Heart left ventricle (tissue), 16 donors: ENCODE data around the gene PER2. TPM values are rescaled to one million over a fixed set of nuclear protein-coding genes. Genes with fewer than 3 reads are reported as not detected.

ENCODE experiments used
- ATAC-seq, 4 donors: fragments of 200-7000 bp; cut with Tn5 transposase; one replicate each; pipeline ENCODE4 v1.9.1; 2020 to 2022; ENCODE audit warnings: moderate library complexity in 4 of 4, mild to moderate bottlenecking in 3 of 4, moderate number of reproducible peaks in 1 of 4
- DNase-seq, 5 donors: peaks; one replicate each; pipeline ENCODE4 v3.0.0-alpha.2; 2020
- H3K27ac ChIP-seq, 12 donors: fragments of 200-600 bp; sonication (generic) in 4 of 12; one replicate each; pipeline versions ENCODE4 v1.5.0 to v1.8.0; 2016 to 2022; ENCODE audit warnings: mild to moderate bottlenecking in 2 of 12
- H3K27me3 ChIP-seq, 9 donors: fragments of 200-600 bp; sonication (generic) in 2 of 9; one replicate each; pipeline versions ENCODE4 v1.5.1 to v1.8.0; 2016 to 2022; ENCODE audit warnings: mild to moderate bottlenecking in 3 of 9
- H3K36me3 ChIP-seq, 9 donors: fragments of 200-600 bp; sonication (generic) in 2 of 9; one replicate each; pipeline versions ENCODE4 v1.5.0 to v1.8.0; 2018 to 2022; ENCODE audit warnings: mild to moderate bottlenecking in 2 of 9
- H3K4me1 ChIP-seq, 12 donors: fragments of 200-600 bp; sonication (generic) in 4 of 12; one replicate each; pipeline versions ENCODE4 v1.5.0 to v1.8.0; 2016 to 2022; ENCODE audit warnings: mild to moderate bottlenecking in 3 of 12
- H3K4me3 ChIP-seq, 12 donors: fragments of 200-600 bp; sonication (generic) in 4 of 12; one replicate each; pipeline versions ENCODE4 v1.5.0 to v1.8.0; 2017 to 2022; ENCODE audit warnings: mild to moderate bottlenecking in 9 of 12, moderate library complexity in 4 of 12
- H3K9me3 ChIP-seq, 12 donors: fragments of 200-600 bp; sonication (generic) in 4 of 12; one replicate each; pipeline versions ENCODE4 v1.5.0 to v1.8.0; 2016 to 2022; ENCODE audit warnings: mild to moderate bottlenecking in 1 of 12
- CTCF ChIP-seq, 12 donors: fragments of 200-600 bp; sonication (generic) in 4 of 12; IDR thresholded peaks; one replicate each; pipeline versions ENCODE4 v1.5.0 to v1.8.0; 2018 to 2022; ENCODE audit warnings: antibody characterized with exemption in 12 of 12, mild to moderate bottlenecking in 5 of 12
- POLR2A ChIP-seq, 2 donors: fragments of 450-650 bp; IDR thresholded peaks; one replicate each; pipeline ENCODE4 v1.6.1; 2017; ENCODE audit warnings: antibody characterized with exemption in 2 of 2, mild to moderate bottlenecking in 2 of 2, moderate library complexity in 2 of 2
- WGBS, 4 donors: extraction: QIAGEN DNeasy Blood & Tissue Kit in 2 of 4; methylation state at CpG; one replicate each; pipeline versions ENCODE4 v1.1.5 to v1.1.7; 2013 to 2018; 5-methylcytosine and 5-hydroxymethylcytosine counted together
- intact Hi-C, 10 donors: fragments of 100-400 bp; cut with DNase I; formaldehyde crosslinking; loops; one replicate each; pipeline versions ENCODE4 v1.11.1 to v1.14.2; 2022
- polyA plus RNA-seq, 2 donors: library from polyadenylated mRNA; stranded (reverse); fragments of 200-250 nt; gene quantifications; one replicate each; pipeline ENCODE4 v1.2.3, GENCODE V29; 2013
- total RNA-seq, 9 donors: library from RNA; depleted of rRNA in 2 of 9; stranded (reverse); fragments of >200 nt in 2 of 9; fragmentation: NEBNext Ultra II Directional in 3 of 9; extraction: Animal tissue kit (Norgen Biotek cat#: 25700) in 3 of 9; gene quantifications; one replicate each; pipeline versions ENCODE4 v1.1.0 to v1.2.4, GENCODE V29; 2016 to 2023
- donor health status: ischemic (EF 13 %, LVEDD 7.1; RV severe dilation, severe dysfunction).
- donor health status: healthy with polysubstance abuse.
- donor health status: DM: no; HTN: yes; CAD: no.
- donor health status: DM: no; HTN: no; CAD: no.
- donor health status: ischemic (EF 25% LVEDD 6.9; RV normal size, moderate dysfunction).
- donor health status: ischemic (EF 25% LVEDD 5.7; RV mildly dilated, moderate dysfunction).
- donor health status: healthy.
- donor health status: DM: yes; HTN: yes; CAD: no.
- donor health status: ischemic (EF 35%, LVEDD 5.7; RV mildly dilated, moderate dysfunction).
- donor health status: nonischemic (EF 11% LVEDD 7.7; RV severe dilation, severe dysfunction).
- donor health status: DM: yes; HTN: yes; CAD: no.
- donor health status: PGD.
- donor health status: ischemic (EF 29% LVEDD 5.4; RV normal size, mild dysfunction).
- donor health status: nonischemic (EF 23%, LVEDD 6.1; RV moderate dilation, normal function).

Gene PER2
- total and polyA plus RNA-seq, 11 donors, result 1.6 to 17.1 (median 4.2) TPM

DNA sequence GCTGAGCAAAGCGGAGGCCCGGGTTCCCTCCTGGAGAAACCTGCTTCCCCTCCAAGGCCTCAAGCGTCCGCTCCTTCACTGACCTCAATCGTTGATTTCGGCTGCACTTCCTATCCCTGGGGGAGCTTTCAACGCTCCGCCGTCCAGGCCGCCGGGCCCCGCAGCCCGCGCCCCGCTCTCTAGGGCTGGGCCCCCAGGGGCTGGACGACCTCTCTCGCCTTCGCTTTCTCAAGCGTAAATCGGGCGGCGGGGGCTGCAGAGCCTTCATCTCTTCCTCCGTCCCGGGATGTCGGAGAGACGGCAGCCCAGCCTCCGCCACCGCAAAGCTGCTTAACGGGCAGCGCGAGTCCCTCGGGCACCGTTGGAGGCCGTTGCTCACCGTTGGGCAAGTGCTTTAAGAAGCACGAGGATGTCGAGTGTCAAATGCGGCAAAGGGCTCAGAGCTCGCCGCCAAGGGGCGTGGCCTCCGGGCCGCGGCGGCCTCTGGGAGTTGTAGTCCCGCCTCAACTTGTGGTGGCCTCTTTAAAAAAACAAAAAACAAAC lies 57.1 kb downstream of the PER2 start:
- DNase-seq (peak; percentile 73 to 84 (median 77)), ATAC-seq (peak; percentile 42 to 84 (median 72))
- Histone ChIP-seq H3K4me1 (peaks cover 0 to 22% (median 5%) of the 10 kb centered on the region in 12 donors), H3K36me3 (no peaks in the 10 kb centered on the region), H3K27ac (peak overlapping the region in 4 of 12 donors; percentile 43 to 76 (median 54)), H3K9me3 (no peaks in the 10 kb centered on the region), H3K4me3 (peak overlapping the region; percentile 24 to 69 (median 58)), H3K27me3 (no peaks in the 10 kb centered on the region)
- TF ChIP-seq CTCF (IDR thresholded peaks at IDR 0.05) (peak in 2 of 12 donors; percentile 5 to 25), POLR2A (IDR thresholded peaks at IDR 0.05) (peak in 1 of 2 donors; percentile 40)
- intact Hi-C loops, result no loop called here
- WGBS, 4 donors, result 8 to 17% (median 9%) methylated on average over 39 to 46 of the region's 46 CpGs

DNA sequence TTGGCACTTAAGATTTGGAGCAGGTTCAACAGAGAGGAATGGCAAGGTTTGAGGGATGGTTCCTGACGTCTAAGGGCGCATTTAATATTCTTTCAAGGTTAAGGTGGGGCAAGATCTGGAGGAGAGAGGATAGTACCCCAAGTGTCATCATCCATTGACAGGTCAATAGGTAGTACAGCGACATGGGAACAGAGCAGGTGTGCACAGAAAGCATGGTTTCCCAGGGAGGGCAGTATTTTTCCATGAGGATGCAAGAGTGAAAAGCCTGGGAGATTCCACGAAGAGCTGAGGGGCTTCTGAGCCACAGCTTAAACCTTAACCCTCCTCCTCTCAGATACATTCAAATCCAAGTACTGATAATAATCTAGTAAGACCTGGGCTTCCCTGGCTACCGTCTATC lies 57.7 kb downstream of the PER2 start:
- intact Hi-C loops, result no loop called here
- no peaks in the 10 kb centered on the region for H3K9me3 ChIP-seq
- no peaks in the 10 kb centered on the region for H3K36me3 ChIP-seq
- ATAC-seq (no peak), DNase-seq (no peak)
- H3K4me1 ChIP-seq, result peaks cover 0 to 26% (median 6%) of the 10 kb centered on the region in 12 donors
- no peaks in the 10 kb centered on the region for H3K27me3 ChIP-seq
- peak overlapping the region in 11 of 12 donors; percentile 43 to 69 (median 60) for H3K4me3 ChIP-seq
- H3K27ac ChIP-seq, result peak overlapping the region in 1 of 12 donors; percentile 76
- no peak for TF ChIP-seq CTCF (IDR thresholded peaks at IDR 0.05)
- no peak for TF ChIP-seq POLR2A (IDR thresholded peaks at IDR 0.05)
- 72 to 90% (median 82%) methylated on average over 5 of the region's 5 CpGs for WGBS, 4 donors

GRCh38 chr2:238228700-238229099 lies 59.7 kb downstream of the PER2 start:
- WGBS, 4 donors, result 38 to 47% (median 41%) methylated on average over 4 of the region's 4 CpGs

More at GRCh38 chr2:238228700-238229099, 59.7 kb downstream of the PER2 start:
- peak overlapping the region in 2 of 12 donors; percentile 23 to 70 for H3K27ac ChIP-seq
- ATAC-seq, result peak in 2 of 4 donors; percentile 21 to 42
- no peak overlapping the region for H3K4me3 ChIP-seq
- intact Hi-C loops, result no loop called here
- no peak for TF ChIP-seq CTCF (IDR thresholded peaks at IDR 0.05)
- TF ChIP-seq POLR2A (IDR thresholded peaks at IDR 0.05), result no peak
- no peak for DNase-seq
- no peaks in the 10 kb centered on the region for H3K27me3 ChIP-seq
- no peaks in the 10 kb centered on the region for H3K9me3 ChIP-seq
- peaks cover 0 to 27% (median 5%) of the 10 kb centered on the region in 12 donors for H3K4me1 ChIP-seq
- no peaks in the 10 kb centered on the region for H3K36me3 ChIP-seq
